Measurements from ENCODE around the gene EML2.

The EML2 gene

GRCh38 chr19:45613926-45614725, 25.1 kb downstream of the EML2 start:
- peak; percentile 92 for DNase-seq

DNA sequence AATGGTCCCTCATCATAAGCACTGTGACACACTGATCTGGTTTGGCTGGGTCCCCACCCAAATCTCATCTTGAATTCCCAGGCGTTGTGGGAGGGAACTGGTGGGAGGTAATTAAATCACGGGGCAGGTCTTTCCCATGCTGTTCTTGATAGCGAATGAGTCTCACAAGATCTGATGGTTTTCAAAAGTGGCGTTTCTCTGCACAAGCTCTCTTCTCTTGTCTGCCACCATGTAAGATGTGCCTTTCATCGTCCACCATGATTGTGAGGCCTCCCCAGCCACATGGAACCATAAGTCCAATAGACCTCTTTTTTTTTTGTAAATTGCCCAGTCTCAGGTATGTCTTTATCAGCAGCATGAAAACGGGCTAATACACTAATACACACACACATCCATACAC, 30.2 kb downstream of the EML2 start:
- no peak for DNase-seq

DNA sequence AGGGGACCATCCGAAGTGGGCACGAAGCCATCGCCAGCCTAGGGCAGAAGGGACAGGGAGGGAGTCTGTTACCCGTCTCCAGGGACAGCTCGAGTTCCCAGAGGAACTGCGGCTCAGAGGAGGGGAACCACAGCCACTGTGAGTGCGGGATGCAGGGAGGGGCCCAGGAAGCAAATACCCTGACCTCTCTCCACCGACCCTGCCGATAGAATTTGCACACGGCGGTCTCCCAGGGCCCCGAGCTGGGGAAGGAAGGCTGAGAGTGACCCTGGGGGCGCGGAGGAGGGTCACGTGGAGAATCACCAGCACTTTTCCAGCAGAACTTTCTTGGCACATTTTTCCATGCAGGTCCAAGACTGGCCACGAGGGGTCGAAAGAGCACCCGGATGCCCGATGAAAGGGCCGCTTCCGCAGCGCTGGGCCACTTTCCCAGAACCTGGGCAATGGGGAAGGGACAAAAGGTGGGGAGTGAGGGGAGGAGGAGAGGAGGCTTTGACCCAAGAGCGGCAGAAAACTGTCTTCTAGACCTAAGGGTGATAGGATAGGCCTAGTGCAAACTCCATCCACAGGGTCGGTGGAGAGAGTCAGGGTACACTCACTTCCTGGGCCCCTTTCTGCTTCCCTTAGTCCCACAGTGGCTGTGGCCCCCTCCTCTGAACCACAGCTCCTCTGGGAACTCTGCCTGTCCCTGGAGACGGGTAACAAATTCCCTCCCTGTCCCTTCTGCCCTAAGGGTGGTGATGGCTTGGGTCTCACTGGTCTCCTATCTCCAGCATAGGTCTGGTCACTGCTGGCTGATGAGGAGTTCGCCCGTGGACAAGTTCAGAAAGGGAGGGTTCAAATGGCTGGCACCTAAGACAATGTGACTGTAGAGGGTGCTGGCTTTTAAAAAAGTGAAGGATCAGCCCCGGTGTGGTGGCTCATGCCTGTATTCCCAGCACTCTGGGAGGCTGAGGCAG, 31.8 kb downstream of the EML2 start:
- peak; percentile 42 for DNase-seq

DNA sequence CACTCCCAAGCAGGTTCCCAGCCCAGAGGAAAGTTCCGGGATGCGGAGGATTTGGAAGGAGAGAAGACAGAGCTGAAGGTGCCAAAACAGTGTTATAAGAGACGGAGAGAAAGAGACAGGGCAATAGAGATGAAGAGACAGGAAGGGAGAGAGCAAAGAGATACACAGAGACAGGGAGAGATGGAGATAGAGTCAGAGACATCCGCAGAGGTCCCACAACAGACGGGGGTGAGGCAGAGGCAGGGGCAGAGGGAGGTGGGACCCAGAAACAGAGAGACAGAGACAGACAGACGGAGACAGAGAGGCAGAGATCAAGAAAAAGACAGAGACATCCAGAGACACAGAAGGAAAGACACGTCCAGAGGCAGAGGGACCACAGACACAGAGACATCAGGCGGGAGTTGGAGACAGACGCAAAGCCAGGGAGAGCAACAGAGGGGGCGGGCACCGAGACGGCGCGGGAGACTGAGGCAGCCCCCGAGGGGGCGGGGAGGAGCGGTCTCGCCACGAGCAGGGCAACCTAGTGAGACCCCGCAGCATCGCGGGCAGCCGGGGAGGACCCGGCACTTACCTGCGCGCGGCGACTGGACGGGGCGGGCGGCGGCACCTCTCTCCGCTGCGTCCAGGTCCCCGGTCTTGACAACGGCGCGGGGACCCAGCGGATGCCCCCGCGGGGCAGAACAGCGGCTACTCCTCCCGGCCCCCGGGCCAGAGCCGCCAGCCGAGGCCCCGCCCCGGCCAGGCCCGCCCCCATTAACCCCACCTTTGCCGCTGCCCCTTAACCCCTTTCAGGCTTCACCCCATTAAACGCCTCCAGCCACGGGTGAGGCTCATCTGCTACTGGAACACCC, 37.4 kb downstream of the EML2 start, which contains the start of gene GPR4:
Gene GPR4, minus strand, starts transcription at position 689 of the 851 bp plus-strand sequence. CDS start 10,346 bp downstream, outside the sequence.
- no peak for DNase-seq

- no peak for DNase-seq
Measured at GRCh38 chr19:45601115-45601514, 38.1 kb downstream of the EML2 start.

- DNase-seq, result no peak
Measured at GRCh38 chr19:45600340-45600885, 38.8 kb downstream of the EML2 start.

- no peak for DNase-seq
Measured at GRCh38 chr19:45599286-45599685, 39.9 kb downstream of the EML2 start.

- no peak for DNase-seq
Measured at GRCh38 chr19:45598267-45599001, 40.8 kb downstream of the EML2 start.

GRCh38 chr19:45597425-45598111, 41.6 kb downstream of the EML2 start:
- DNase-seq, result no peak

DNA sequence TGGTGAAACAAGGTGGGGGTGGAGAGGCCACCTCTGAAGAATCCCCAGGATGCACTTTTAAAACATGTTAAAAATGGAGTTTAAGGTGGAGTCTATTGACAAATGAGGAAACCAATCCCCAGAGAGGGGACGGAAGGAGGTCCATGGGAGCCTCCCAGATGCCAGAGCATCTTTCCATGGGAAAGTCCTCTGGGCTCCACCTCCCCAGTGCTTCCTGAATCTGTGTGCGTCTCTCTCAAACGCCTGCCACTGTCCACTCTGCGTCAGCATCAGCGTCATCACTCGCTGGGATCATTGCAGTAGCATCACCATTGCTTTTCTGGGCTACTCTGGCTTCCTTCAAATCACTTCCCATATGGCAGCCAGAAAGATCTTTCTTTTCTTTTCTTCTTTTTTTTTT, 43.4 kb downstream of the EML2 start:
- no peak for DNase-seq

GRCh38 chr19:45593520-45593919, 45.7 kb downstream of the EML2 start:
- DNase-seq, result no peak

DNA sequence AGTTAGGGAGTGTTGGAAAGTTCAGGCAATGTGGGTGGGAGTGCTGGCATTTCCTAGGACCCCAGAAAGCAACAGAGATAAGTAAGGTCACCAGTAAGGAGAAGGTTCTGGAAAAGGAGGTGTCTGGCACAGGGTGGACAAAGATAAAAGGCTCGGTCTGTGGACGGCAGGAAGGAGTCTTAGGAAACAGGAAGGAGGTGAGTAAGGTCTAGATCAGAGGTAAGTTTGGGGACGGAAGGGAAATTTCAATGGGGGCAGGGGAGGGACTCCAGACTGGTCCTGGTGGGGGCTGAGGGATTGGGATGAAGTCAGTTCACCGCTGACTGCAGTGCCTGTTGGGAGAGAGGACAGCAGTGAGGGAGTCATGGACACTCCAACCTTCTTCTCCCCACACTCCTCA, 46.8 kb downstream of the EML2 start:
- DNase-seq, result no peak

GRCh38 chr19:45591638-45592005, 47.6 kb downstream of the EML2 start:
- no peak for DNase-seq

- DNase-seq, result peak; percentile 53
Measured at GRCh38 chr19:45591004-45591637, 48.1 kb downstream of the EML2 start.

DNA sequence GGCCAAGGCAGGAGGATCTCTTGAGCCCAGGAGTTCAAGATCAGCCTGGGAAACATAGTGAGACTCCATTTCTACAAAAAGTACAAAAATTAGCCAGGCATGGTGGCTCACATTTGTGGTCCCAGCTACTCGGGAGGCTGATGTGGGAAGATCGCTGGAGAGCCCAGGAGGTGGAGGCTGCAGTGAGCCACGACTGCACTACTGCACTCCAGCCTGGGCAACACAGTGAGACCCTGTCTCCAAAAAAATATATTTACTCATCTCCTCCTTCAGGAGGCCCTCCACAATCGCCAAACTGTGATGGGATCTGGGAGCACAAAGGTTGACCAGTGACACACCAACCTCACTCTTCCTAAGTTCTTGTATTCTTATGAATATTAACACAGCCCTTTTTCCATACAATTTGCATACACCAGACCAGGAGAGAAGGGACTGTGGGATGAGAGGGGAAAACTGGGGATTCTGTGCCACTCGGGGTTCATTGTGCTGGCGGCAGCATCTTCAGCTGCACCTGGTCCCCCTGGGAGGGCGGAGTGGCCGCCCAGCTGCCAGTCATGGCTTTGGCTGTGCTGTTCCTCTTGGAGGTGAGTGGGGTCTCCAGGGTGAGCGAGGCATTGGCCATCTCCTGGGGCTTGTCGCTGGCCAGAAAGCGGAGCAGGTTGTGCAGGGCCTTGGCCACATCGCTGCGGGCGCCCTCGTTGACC, 48.7 kb downstream of the EML2 start:
- DNase-seq, result no peak

DNA sequence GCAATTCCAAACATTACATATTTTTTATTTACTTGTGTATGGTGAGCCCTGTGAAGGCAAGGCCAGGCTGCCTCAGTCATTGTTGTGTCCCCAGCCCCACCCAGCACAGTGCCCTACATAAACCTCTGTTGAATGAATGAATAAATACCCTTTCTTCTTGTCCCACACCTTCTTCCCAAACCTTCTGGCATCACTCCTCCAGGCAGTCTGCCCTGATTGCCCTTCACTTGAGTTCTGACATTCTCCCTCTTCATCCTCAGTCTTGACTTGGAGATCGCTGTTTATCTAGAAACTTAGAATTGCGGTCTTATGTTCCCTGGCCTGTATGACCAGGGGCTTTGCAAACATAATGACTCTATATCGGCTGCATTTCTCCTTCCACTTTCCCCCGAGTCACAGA, 49.4 kb downstream of the EML2 start:
- DNase-seq, result no peak

GRCh38 chr19:45587873-45588272, 51.3 kb downstream of the EML2 start:
- DNase-seq, result no peak

DNA sequence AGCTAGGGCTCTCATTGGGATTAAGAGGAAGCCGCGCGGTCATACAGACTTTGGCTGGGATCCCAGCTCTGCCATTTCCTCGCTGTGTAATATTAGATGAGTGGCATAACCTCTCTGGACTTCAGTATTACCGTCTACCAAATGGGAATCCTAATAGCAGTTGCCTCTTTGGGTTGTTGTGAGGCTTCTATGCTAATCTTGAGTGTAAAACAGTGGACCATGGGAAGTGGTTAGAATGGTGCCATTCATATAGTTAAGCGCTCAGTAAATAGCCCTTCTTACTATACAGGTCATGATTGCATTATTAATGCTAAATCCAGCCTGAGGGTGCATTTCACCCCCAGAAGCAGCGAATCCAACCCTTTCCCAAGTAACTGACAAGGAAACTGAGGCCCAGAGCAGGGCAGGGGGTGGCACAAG, 54.0 kb downstream of the EML2 start:
- DNase-seq, result no peak

- DNase-seq, result peak; percentile 99
Measured at GRCh38 chr19:45584332-45585157, 54.7 kb downstream of the EML2 start, which contains the start of gene OPA3. OPA3 (minus strand) TSS chr19:45584802; CDS start chr19:45584764, 38 bp downstream.

Measured in activated CD4-positive, alpha-beta T cell treated with anti-CD3 and anti-CD28 coated beads, Interleukin-10, Interleukin-2, amounts not matched to agents 100 ng/mL and 50 ng/mL, durations not matched to agents 16 hours and 8 hours (primary cell).